Glomerular endothelial cell (primary cell): ENCODE measurements around the gene SWSAP1. TPM values are rescaled to one million over a fixed set of nuclear protein-coding genes. Genes with fewer than 3 reads are reported as not detected.
"Not testable (repeated sequence)": the region's sequence is repeated elsewhere in the genome, so short reads cannot be mapped to it uniquely, and the experiment has no call there.

ENCODE experiments used
- DNase-seq: peaks from one replicate; pipeline ENCODE4 v3.0.0-alpha.2; 2011; ENCODE audit warnings: low read depth, low spot score; ENCODE audit errors: extremely low read depth
- total RNA-seq: library from RNA; depleted of rRNA; stranded (reverse); fragments of >200 nt; gene quantifications from 2 replicates; pipeline ENCODE4 v1.2.3, GENCODE V29; 2015

Gene SWSAP1
- total RNA-seq, 1 donor from 2014 or later: 4.1 TPM

DNA sequence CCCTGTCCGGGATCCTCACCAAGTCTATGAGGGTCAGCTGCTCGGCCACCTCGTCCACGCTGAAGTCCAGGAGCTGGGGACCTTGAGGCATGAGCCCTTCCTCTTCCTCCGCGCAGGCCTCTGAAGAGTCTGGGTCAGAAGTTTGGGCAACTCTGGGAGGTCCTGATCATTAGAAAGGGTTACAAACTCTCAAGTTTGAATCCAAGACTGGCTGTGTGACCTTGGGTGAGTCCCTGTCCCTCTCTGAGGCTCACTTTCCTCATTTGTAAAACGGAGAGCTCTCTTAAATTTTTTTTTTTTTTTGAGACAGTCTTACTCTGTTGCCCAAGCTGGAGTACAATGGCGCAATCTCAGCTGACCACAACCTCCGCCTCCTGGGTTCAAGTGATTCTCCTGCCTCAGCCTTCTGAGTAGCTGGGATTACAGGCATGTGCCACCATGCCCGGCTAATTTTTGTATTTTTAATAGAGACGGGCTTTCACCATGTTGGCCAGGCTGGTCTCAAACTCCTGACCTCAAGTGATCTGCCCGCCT lies 32.3 kb downstream of the SWSAP1 start:
- not testable (repeated sequence) for DNase-seq

DNA sequence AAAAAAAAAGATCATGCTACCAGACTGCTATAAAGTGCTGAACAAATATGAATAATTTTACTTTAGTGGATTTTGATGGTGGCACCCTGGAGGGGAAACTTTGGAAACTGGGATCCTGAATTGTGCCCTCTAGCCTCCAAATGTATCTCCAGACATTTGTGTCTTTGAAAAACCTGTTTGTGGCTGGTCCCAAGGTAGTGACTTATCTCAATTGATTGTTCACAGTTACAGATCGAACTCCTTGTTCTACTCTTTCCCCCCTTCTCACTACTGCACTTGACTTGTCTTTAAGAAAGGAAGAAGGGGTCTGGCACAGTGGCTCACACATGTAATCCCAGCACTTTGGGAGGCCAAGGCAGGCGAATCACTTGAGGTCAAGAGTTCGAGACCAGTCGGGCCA lies 34.1 kb downstream of the SWSAP1 start:
- no peak for DNase-seq

GRCh38 chr19:11410682-11411081 lies 36.2 kb downstream of the SWSAP1 start:
- DNase-seq: no peak

GRCh38 chr19:11414544-11414943 lies 40.1 kb downstream of the SWSAP1 start:
- DNase-seq: no peak

GRCh38 chr19:11416346-11417052 lies 42.0 kb downstream of the SWSAP1 start:
- DNase-seq: no peak

DNA sequence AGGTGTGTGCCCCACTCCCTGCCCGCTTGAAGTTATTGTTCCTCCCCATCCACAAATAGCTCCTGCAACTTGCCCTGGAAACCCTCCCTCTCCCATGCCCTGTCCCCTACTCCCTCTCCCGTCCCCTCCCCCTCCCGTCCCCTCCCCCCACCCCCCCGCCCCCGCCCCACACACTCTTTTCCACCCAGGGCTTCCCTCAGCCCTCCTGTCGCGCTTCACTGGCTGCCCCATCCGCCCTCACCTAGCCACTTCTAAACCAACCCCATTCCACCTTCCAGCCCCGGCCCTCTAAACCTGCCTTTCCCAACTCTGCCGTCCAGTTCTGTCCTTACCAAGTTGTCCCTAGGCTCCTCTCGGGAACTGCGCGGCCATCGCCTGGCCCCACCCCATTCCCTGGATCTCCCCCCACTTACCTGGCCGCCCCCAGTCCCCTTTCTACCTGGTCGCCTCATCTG lies 43.7 kb downstream of the SWSAP1 start:
- no peak for DNase-seq

- DNase-seq: no peak
Measured at GRCh38 chr19:11418549-11419506, 44.4 kb downstream of the SWSAP1 start, which contains the start of gene RGL3. TSS of gene RGL3 (minus strand) at chr19:11419314. CDS start at chr19:11419278, 36 bp downstream.

DNA sequence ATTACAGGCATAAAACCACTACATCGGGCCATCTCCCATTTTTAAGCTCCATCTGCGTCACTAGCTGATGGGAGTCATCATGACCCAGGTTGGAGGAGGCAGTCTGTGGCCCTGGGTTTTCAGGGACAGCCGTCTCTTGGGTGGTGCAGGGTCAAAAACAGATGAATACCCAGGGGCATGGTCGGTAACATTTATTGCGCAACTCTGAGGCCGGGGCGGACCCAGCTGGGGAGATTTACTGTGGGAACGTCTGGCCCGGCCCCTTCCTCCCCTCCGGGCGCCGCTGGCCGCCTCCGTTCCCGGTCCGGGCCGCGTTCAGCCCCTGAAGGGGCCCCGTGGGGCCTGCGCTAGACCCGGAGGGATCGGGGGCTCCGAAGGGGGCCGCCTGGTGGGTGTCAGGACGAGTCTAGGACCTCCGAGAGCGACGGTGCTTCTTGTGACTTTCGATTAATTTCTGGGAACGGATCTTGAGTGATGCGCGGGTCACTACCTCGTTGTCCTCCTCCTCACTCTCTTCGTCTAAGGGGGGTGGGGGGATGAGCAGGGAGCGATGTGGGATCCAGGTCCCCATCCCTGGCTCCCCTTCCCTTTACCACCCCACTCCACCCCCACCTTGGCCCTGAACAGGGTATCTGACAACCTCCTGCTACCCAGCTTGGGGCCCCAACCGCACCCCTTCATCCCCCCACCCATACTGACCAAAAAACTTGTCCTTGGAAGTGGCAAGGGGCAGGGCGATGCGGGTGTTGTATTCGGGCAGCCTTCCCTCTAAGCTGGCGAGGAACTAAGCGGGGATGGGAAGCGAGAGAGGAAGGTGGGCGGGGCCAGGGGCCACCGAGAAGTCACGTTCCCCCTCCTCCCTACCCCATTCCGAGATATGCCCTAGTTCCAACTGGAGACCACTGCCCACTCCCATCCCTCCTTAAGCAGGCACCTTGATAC lies 46.2 kb downstream of the SWSAP1 start:
- no peak for DNase-seq

DNA sequence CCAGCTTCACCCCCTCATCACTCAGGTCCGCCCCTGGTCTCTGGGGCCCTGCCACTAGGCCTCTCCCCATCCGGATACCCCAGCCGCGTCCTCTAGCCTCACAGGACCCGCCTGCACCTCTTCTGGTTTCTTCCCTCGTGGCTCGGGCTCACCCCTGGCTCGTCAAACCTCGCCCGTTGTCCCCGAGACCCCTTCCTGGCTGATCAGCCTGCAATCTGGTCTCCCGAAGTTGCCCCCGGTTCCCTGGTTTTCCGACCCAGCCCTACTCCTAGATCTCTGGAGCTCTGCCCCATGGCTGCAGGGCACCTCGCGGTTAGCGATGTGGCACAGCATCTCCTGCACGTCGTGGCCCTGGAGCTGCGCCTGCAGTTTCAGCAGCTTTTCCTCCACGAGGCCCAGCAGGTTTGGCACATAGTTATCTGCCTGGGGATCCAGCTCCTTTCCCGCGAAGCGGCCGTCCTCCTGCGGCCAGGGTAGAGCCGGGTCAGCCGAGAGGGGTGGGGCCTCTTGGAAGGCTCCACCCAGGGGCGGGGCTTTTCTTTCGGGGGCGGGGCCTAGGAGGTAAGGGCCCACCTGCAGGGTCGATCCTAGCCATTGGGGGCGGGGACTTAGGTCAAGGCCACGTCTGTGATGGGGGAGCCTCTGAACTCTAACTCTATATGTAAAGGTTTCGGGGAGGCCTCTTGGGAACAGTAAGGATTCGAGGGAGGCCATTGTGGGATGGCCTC lies 47.1 kb downstream of the SWSAP1 start:
- no peak for DNase-seq

- DNase-seq: no peak
Measured at GRCh38 chr19:11422163-11423065, 47.9 kb downstream of the SWSAP1 start.

DNA sequence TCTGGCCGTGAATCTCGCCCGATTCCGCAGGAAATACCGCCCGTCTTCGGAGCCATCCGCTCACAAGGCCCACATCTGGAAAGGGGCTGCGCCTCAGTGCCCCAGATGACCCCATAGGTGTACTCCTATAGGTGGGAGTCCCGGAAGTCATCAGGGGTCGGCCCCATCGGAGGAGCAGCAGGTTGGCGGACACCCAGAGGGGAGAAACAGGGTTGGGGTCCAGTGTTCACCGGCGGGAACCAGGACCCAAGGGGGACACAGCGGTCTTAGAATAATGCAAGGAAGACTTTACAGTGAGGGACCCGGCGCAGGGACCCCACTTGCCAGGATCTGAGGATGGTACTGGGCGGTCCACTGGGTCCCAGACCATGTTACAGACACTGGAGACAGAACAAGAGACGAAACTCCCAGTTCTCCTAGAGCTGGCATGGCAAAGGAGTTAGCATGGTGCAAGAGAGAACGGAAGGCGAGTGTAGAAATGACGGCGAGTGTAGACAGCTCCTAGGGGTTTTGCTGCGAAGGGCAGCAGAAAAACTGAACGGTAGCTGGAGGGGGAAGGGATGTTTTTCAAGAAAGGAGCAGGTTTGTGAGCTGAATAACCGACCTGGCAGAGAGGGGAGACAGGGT lies 48.8 kb downstream of the SWSAP1 start:
- no peak for DNase-seq

- no peak for DNase-seq
Measured at GRCh38 chr19:11423791-11424181, 49.3 kb downstream of the SWSAP1 start.

Other genes with a start within 250 kb of the SWSAP1 start
- gene SPC24, start 218.9 kb upstream of the SWSAP1 start, total RNA-seq: 4.7 and 11.9 TPM in 2 replicates
- gene KANK2, start 177.1 kb upstream of the SWSAP1 start, total RNA-seq: 86.8 and 97.1 TPM in 2 replicates
- not detected in 2 replicates for gene ANGPTL8, start 135.0 kb upstream of the SWSAP1 start, total RNA-seq
- gene DOCK6, start 112.1 kb upstream of the SWSAP1 start, total RNA-seq: 188 and 342 TPM in 2 replicates
- not detected in 2 replicates for gene TSPAN16, start 78.5 kb upstream of the SWSAP1 start, total RNA-seq
- 53.6 and 56.6 TPM in 2 replicates for gene RAB3D, start 35.0 kb upstream of the SWSAP1 start, total RNA-seq
- 142 and 244 TPM in 2 replicates for gene TMEM205, start 28.4 kb upstream of the SWSAP1 start, total RNA-seq
- 21.0 and 31.7 TPM in 2 replicates for gene CCDC159, start 28.1 kb upstream of the SWSAP1 start, total RNA-seq
- 39.3 and 47.7 TPM in 2 replicates for gene PLPPR2, start 19.2 kb upstream of the SWSAP1 start, total RNA-seq
- 17.7 and 32.7 TPM in 2 replicates for gene EPOR, start 9.6 kb downstream of the SWSAP1 start, total RNA-seq
- gene RGL3, start 44.6 kb downstream of the SWSAP1 start, total RNA-seq: not detected in 2 replicates
- gene ODAD3, start 60.5 kb downstream of the SWSAP1 start, total RNA-seq: 0.06 and 1.4 TPM in 2 replicates
- gene PRKCSH, start 61.0 kb downstream of the SWSAP1 start, total RNA-seq: 281 and 288 TPM in 2 replicates
- not detected in 2 replicates for gene ELAVL3, start 106.4 kb downstream of the SWSAP1 start, total RNA-seq
- gene ZNF653, start 131.2 kb downstream of the SWSAP1 start, total RNA-seq: 5.0 and 9.6 TPM in 2 replicates
- 24.9 and 25.3 TPM in 2 replicates for gene ECSIT, start 154.5 kb downstream of the SWSAP1 start, total RNA-seq
- 11.7 and 13.4 TPM in 2 replicates for gene CNN1, start 164.2 kb downstream of the SWSAP1 start, total RNA-seq
- gene ELOF1, start 184.6 kb downstream of the SWSAP1 start, total RNA-seq: 33.8 and 46.7 TPM in 2 replicates
- 1.6 and 1.9 TPM in 2 replicates for gene ACP5, start 203.0 kb downstream of the SWSAP1 start, total RNA-seq
- 10.2 and 10.4 TPM in 2 replicates for gene ZNF627, start 222.8 kb downstream of the SWSAP1 start, total RNA-seq